ENCODE data around the gene SLC25A3. TPM values are rescaled to one million over a fixed set of nuclear protein-coding genes. Genes with fewer than 3 reads are reported as not detected.

SLC25A3 gene
- total and polyA plus RNA-seq, 2 of the 13 experiments (the other 11 are each of a cell fraction or from before 2014, with no cell fraction given), result 292 to 829 TPM

GRCh38 chr12:98579835-98580234 is 13.7 kb upstream of the SLC25A3 start:
- ATAC-seq (no peak), FAIRE-seq (no peak), DNase-seq (ENCODE audit: low spot score) (no peak)
- Histone ChIP-seq H3K4me1 (ENCODE audit: insufficient read depth, low read length) (peaks cover 24% of the 10 kb centered on the region), H2AFZ (ENCODE audit: low read length) (no peak overlapping the region), H3K9me3 (ENCODE audit: low read length) (no peaks in the 10 kb centered on the region), H4K20me1 (ENCODE audit: insufficient read depth, low read length) (no peaks in the 10 kb centered on the region), H3K36me3 (replicated peaks in 1 of 2; ENCODE audit: control insufficient read depth in 1 of 2, insufficient read depth in 2 of 2, low read length in 2 of 2) (no peaks in the 10 kb centered on the region), H3K4me2 (ENCODE audit: low read depth, low read length) (no peak overlapping the region), H3K27ac (ENCODE audit: extremely low read length, insufficient read depth, low read length) (no peak overlapping the region), H3K9ac (ENCODE audit: insufficient read depth, low read depth, low read length) (no peak overlapping the region), H3K4me3 (replicated peaks in 1 of 3; ENCODE audit: insufficient read depth in 1 of 3, low read depth in 2 of 3, low read length in 3 of 3) (no peak overlapping the region), H3K79me2 (ENCODE audit: insufficient read depth, low read length) (no peaks in the 10 kb centered on the region), H3K27me3 (ENCODE audit: control insufficient read depth in 1 of 2, insufficient read depth in 2 of 2, low read length in 2 of 2) (no peaks in the 10 kb centered on the region)
- TF ChIP-seq RXRA (CRISPR knock-in tag; IDR thresholded peaks at IDR 0.05) (no peak), ZNF383 (CRISPR knock-in tag; IDR thresholded peaks at IDR 0.05; ENCODE audit: borderline replicate concordance) (no peak), ATAD3A (CRISPR knock-in tag; IDR thresholded peaks at IDR 0.05) (no peak), CC2D1A (CRISPR knock-in tag; IDR thresholded peaks at IDR 0.05) (no peak), ZNF446 (CRISPR knock-in tag; IDR thresholded peaks at IDR 0.05) (no peak), CREB3 (CRISPR knock-in tag; IDR thresholded peaks at IDR 0.05) (no peak), NR3C1 (CRISPR knock-in tag; IDR thresholded peaks at IDR 0.05) (no peak), ZFAT (CRISPR knock-in tag; conservative IDR thresholded peaks at IDR 0.05) (no peak), NFYC (CRISPR knock-in tag; IDR thresholded peaks at IDR 0.05) (no peak), MEIS1 (CRISPR knock-in tag; IDR thresholded peaks at IDR 0.05; ENCODE audit: borderline replicate concordance) (no peak), RARA (CRISPR knock-in tag; IDR thresholded peaks at IDR 0.05) (no peak)
- ChIA-PET CTCF (ENCODE audit: low intra/inter-chr PET ratio, low total read pairs) (no interaction called here), POLR2A (interaction anchor here (1.9 kb wide), 1 partner anchor 13 kb away, joined by 6 read pairs; the partner anchor contains the start of gene SLC25A3)
- 79% methylated on average over 3 of the region's 3 CpGs for WGBS (ENCODE audit: low lambda C conversion rate)
- intact Hi-C loops (cut with micrococcal nuclease; ENCODE audit: unreplicated experiment), result no loop called here
- no TSS peak for BruUV-seq (replicated peaks)
- in situ Hi-C loops (cut with HindIII; ENCODE audit: extremely low pct_ligation_motif_present, low pct_unique_long_range_greater_than_20kb), result no loop called here

All from HepG2 (cell line).